GM12878 (cell line): Measurements from ENCODE around the gene PFKFB2. TPM values are rescaled to one million over a fixed set of nuclear protein-coding genes. Genes with fewer than 3 reads are reported as not detected.

Experiments
- ATAC-seq: fragments of 200-7000 bp; cut with Tn5 transposase; 3 replicates; pipeline ENCODE4 v1.9.1; 2020; ENCODE audit warnings: mild to moderate bottlenecking, moderate library complexity
- BruUV-seq: library from RNA; stranded (reverse); fragments of 400-500 nt; replicated peaks from 2 replicates; lab custom pipeline; 2021; lab: Mats Ljungman, UMichigan
- CTCF ChIA-PET: fragments of 300-600 bp; sonication (Branson Sonifier 250); formaldehyde crosslinking; extraction: SDS; loops from one replicate; lab custom pipeline; 2021; ENCODE audit warnings: inconsistent platforms; lab: Yijun Ruan, JAX
- POLR2A ChIA-PET: fragments of 350-600 bp; formaldehyde crosslinking; extraction: SDS; loops from one replicate; lab custom pipeline; 2021; ENCODE audit warnings: inconsistent platforms; lab: Charles Lee
- RAD21 ChIA-PET: fragments of 300-600 bp; sonication (Branson Sonifier 250); formaldehyde crosslinking; loops from one replicate; lab custom pipeline; 2023; ENCODE audit warnings: antibody characterized with exemption; ENCODE audit not compliant: unreplicated experiment; lab: Charles Lee
- SMC1A ChIA-PET: fragments of 300-600 bp; sonication (Branson Sonifier 250); formaldehyde crosslinking; loops from one replicate; lab custom pipeline; 2023; ENCODE audit not compliant: unreplicated experiment, uncharacterized antibody; lab: Charles Lee
- DNase-seq: peaks from one replicate; pipeline ENCODE4 v3.0.0-alpha.2; 2011; ENCODE audit warnings: low read depth, low spot score
- FAIRE-seq: peaks from 3 replicates; lab custom pipeline; 2011; peaks lifted over from hg19 to GRCh38; lab: Jason Lieb, UNC
- H2AFZ ChIP-seq: 2 replicates; pipeline ENCODE4 v1.6.0; 2011; ENCODE audit warnings: low read depth, low read length, control low read depth; ENCODE audit not compliant: control insufficient read depth
- H3K27ac ChIP-seq: 2 replicates; pipeline ENCODE4 v1.5.1; 2011; ENCODE audit warnings: control low read depth; ENCODE audit not compliant: control insufficient read depth, insufficient read depth
- H3K27me3 ChIP-seq, 2 experiments: replicated peaks in 1 of 2; 2 replicates each; pipeline versions ENCODE4 v1.6.0 to v1.6.1; 2011; ENCODE audit warnings: low read length in 1 of 2; ENCODE audit not compliant: control insufficient read depth in 2 of 2, insufficient read depth in 2 of 2
- H3K36me3 ChIP-seq, 2 experiments: 2 replicates each; pipeline ENCODE4 v1.5.1; 2011; ENCODE audit warnings: low read length in 1 of 2; ENCODE audit not compliant: control insufficient read depth in 2 of 2, insufficient read depth in 2 of 2
- H3K4me1 ChIP-seq: 2 replicates; pipeline ENCODE4 v1.6.1; 2011; ENCODE audit warnings: mild to moderate bottlenecking, low read length, moderate library complexity, mixed read lengths; ENCODE audit not compliant: control insufficient read depth, insufficient read depth
- H3K4me2 ChIP-seq: 2 replicates; pipeline ENCODE4 v1.6.0; 2011; ENCODE audit warnings: control low read depth; ENCODE audit not compliant: control insufficient read depth, insufficient read depth
- H3K4me3 ChIP-seq: fragments of 200-600 bp; sonication (generic); 2 replicates; pipeline ENCODE4 v1.5.1; 2016
- H3K79me2 ChIP-seq: 2 replicates; pipeline ENCODE4 v1.6.0; 2011; ENCODE audit warnings: low read length; ENCODE audit not compliant: control insufficient read depth, insufficient read depth
- H3K9ac ChIP-seq: 2 replicates; pipeline ENCODE4 v1.8.0; 2011; ENCODE audit warnings: low read length, control low read depth, mixed read lengths; ENCODE audit not compliant: control insufficient read depth, insufficient read depth
- H3K9me3 ChIP-seq: replicated peaks from 3 replicates; pipeline ENCODE4 v1.5.1; 2011; ENCODE audit warnings: mild to moderate bottlenecking, low read length; ENCODE audit not compliant: control insufficient read depth, insufficient read depth
- H4K20me1 ChIP-seq: 2 replicates; pipeline ENCODE4 v1.6.0; 2011; ENCODE audit not compliant: control insufficient read depth, insufficient read depth
- HDAC6 ChIP-seq: fragments of 200-600 bp; sonication (generic); IDR thresholded peaks from one replicate; pipeline ENCODE4 v1.8.0; 2017; ENCODE audit warnings: antibody characterized with exemption; ENCODE audit not compliant: unreplicated experiment
- ZNF687 ChIP-seq: fragments of 450-650 bp; IDR thresholded peaks from 2 replicates; pipeline ENCODE4 v1.6.1; 2017; ENCODE audit warnings: mild to moderate bottlenecking, moderate library complexity
- WGBS: methylation state at CpG from one replicate; pipeline ENCODE4 v1.1.6; 2016; ENCODE audit warnings: low lambda C conversion rate; ENCODE audit not compliant: insufficient replicate concordance, insufficient coverage; ENCODE audit errors: missing lambda C conversion rate; 5-methylcytosine and 5-hydroxymethylcytosine counted together
- in situ Hi-C: fragments of 300-500 bp; cut with MboI; formaldehyde crosslinking; loops from 9 replicates; pipeline ENCODE4 v1.14.3; 2018; ENCODE audit warnings: mixed read lengths
- intact Hi-C: fragments of 100-400 bp; cut with micrococcal nuclease; formaldehyde crosslinking; loops from one replicate; pipeline ENCODE4 v1.14.2; 2022; ENCODE audit not compliant: unreplicated experiment
- polyA plus RNA-seq, 11 experiments: library from polyadenylated mRNA; depleted of rRNA in 4 of 11; unstranded in 6 of 11; stranded (reverse) in 5 of 11; fragments of >200 nt; fragmentation: Nextera tagmentation in 4 of 11; fragmentation: Illumina TruSeq in 1 of 11; extraction: Ambion mirVana in 4 of 11; extraction: Trizol in 1 of 11; gene quantifications; 1 replicate in 1 of 11; 2 replicates in 10 of 11; pipeline versions ENCODE4 v1.2.1 to v1.2.3, GENCODE V29; 2011 to 2016; ENCODE audit warnings: inconsistent platforms in 2 of 11, missing spikeins in 2 of 11, low read depth in 1 of 11
- total RNA-seq, 4 experiments: library from RNA; depleted of rRNA in 3 of 4; stranded (reverse); fragments of >200 nt in 3 of 4; fragmentation: Illumina TruSeq in 1 of 4; extraction: Trizol in 1 of 4; gene quantifications; 2 replicates each; pipeline versions ENCODE4 v1.2.1 to v1.2.3, GENCODE V29; 2013 to 2021
- TF ChIP-seq, protein P1 (sequence below): fragments of 450-650 bp; IDR thresholded peaks from 2 replicates; pipeline ENCODE4 v1.6.1; 2017; ENCODE audit warnings: mild to moderate bottlenecking
- TF ChIP-seq, protein P2 (sequence below): fragments of 450-650 bp; formaldehyde crosslinking; IDR thresholded peaks from 2 replicates; pipeline ENCODE4 v1.5.0; 2022; ENCODE audit warnings: mild to moderate bottlenecking, missing genetic modification characterization

The PFKFB2 gene
- total and polyA plus RNA-seq, 10 of the 15 experiments (the other 5 are each of a cell fraction or from before 2014, with no cell fraction given): 0.40 to 1.3 (median 1.0) TPM

DNA sequence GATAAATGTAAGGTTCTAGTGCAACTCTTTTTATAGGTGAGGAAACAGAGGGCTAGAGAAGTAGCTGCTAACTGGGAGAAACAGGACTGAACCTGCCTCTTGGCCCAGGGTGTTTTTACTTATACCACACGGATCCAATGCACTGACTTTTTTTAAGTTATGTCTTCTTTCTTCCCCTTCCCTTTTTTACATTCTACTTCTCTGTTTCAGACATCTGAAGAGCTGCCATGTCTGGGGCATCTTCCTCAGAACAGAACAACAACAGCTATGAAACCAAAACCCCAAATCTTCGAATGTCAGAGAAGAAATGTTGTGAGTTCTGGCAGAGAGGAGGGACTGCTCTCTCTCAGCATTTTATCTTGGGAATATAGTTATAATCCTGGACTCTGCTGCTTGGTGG lies 1.4 kb downstream of the PFKFB2 start:
- no TSS peak for BruUV-seq
- SMC1A ChIA-PET: interaction anchor here (0.9 to 2.3 kb wide), 4 partner anchors 16 to 351 kb away, joined by 3 to 10 read pairs (median 4); no protein-coding TSS in a partner anchor
- Histone ChIP-seq H3K36me3 (no peaks in the 10 kb centered on the region), H3K4me3 (no peak overlapping the region), H3K4me2 (peak overlapping the region; percentile 26), H3K9ac (no peak overlapping the region), H3K4me1 (peaks cover 21% of the 10 kb centered on the region), H3K79me2 (peaks cover 13% of the 10 kb centered on the region), H3K27me3 (no peaks in the 10 kb centered on the region), H2AFZ (peak overlapping the region; percentile 46), H3K9me3 (no peaks in the 10 kb centered on the region; the same call in 2 of the 3 replicates), H4K20me1 (no peaks in the 10 kb centered on the region), H3K27ac (no peak overlapping the region)
- RAD21 ChIA-PET: no interaction called here
- CTCF ChIA-PET: interaction anchor here (1.2 to 2.8 kb wide), 4 partner anchors 9 to 26 kb away, joined by 3 to 12 read pairs (median 4); no protein-coding TSS in a partner anchor
- intact Hi-C loops (loop anchor here (5.0 kb wide), 1 partner anchor 122 kb away; no protein-coding TSS in a partner anchor), in situ Hi-C loops (no loop called here)
- WGBS: 0% methylated on average over 2 of the region's 2 CpGs
- TF ChIP-seq, protein P1, sequence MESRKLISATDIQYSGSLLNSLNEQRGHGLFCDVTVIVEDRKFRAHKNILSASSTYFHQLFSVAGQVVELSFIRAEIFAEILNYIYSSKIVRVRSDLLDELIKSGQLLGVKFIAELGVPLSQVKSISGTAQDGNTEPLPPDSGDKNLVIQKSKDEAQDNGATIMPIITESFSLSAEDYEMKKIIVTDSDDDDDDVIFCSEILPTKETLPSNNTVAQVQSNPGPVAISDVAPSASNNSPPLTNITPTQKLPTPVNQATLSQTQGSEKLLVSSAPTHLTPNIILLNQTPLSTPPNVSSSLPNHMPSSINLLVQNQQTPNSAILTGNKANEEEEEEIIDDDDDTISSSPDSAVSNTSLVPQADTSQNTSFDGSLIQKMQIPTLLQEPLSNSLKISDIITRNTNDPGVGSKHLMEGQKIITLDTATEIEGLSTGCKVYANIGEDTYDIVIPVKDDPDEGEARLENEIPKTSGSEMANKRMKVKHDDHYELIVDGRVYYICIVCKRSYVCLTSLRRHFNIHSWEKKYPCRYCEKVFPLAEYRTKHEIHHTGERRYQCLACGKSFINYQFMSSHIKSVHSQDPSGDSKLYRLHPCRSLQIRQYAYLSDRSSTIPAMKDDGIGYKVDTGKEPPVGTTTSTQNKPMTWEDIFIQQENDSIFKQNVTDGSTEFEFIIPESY: no peak
- POLR2A ChIA-PET: no interaction called here
- ATAC-seq: no peak
- FAIRE-seq: no peak
- no peak for DNase-seq

DNA sequence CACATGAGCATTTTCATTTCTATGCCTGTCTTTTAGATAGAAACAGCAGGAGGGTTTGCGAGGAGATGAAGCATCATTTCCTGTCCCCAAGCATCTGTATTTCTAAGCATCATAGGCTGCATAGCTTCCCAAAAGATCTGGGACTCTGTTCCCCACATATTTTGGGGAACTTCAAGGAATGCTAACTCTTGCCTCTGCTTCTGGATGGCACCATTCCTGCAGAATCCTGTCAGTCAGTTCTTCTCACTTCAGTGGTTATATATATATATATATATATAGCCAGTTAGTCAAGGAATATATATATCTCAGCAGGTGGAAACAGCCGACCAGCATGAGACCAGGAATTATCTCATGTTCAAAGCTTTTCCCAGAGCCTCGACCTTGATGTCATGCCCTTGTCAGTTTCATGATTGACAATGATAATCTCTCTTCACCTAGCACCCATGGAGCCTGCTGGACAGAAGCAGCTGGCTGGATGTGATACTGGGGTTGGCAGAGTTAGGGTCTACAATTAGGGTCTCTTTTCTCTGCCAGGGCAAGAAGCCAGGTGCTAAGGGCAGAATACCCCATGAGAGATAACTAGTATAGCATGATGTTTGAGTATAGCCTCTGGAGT lies 2.4 kb downstream of the PFKFB2 start:
- H3K36me3 ChIP-seq: no peaks in the 10 kb centered on the region
- POLR2A ChIA-PET: no interaction called here
- FAIRE-seq (no peak), DNase-seq (no peak), ATAC-seq (no peak)
- RAD21 ChIA-PET: interaction anchor here (2.0 kb wide), 1 partner anchor 20 kb away, joined by 8 read pairs; no protein-coding TSS in a partner anchor
- no peaks in the 10 kb centered on the region for H4K20me1 ChIP-seq
- H2AFZ ChIP-seq: no peak overlapping the region
- no TSS peak for BruUV-seq
- SMC1A ChIA-PET: interaction anchor here (1.4 to 2.0 kb wide), 2 partner anchors 8 to 20 kb away, joined by 4 to 6 read pairs; no protein-coding TSS in a partner anchor
- peaks cover 3% of the 10 kb centered on the region for H3K79me2 ChIP-seq
- no peak overlapping the region for H3K4me2 ChIP-seq
- no peak overlapping the region for H3K27ac ChIP-seq
- intact Hi-C loops: no loop called here
- in situ Hi-C loops: no loop called here
- H3K9ac ChIP-seq: no peak overlapping the region
- peaks cover 21% of the 10 kb centered on the region for H3K4me1 ChIP-seq
- H3K4me3 ChIP-seq: no peak overlapping the region
- no peaks in the 10 kb centered on the region for H3K27me3 ChIP-seq
- H3K9me3 ChIP-seq: no peaks in the 10 kb centered on the region; the same call in 2 of the 3 replicates
- 58% methylated on average over 3 of the region's 3 CpGs for WGBS
- CTCF ChIA-PET: interaction anchor here (0.8 to 2.8 kb wide), 8 partner anchors 10 to 350 kb away, joined by 3 to 12 read pairs (median 3); no protein-coding TSS in a partner anchor
- TF ChIP-seq HDAC6 (no peak), ZNF687 (no peak)
- TF ChIP-seq, protein P2, sequence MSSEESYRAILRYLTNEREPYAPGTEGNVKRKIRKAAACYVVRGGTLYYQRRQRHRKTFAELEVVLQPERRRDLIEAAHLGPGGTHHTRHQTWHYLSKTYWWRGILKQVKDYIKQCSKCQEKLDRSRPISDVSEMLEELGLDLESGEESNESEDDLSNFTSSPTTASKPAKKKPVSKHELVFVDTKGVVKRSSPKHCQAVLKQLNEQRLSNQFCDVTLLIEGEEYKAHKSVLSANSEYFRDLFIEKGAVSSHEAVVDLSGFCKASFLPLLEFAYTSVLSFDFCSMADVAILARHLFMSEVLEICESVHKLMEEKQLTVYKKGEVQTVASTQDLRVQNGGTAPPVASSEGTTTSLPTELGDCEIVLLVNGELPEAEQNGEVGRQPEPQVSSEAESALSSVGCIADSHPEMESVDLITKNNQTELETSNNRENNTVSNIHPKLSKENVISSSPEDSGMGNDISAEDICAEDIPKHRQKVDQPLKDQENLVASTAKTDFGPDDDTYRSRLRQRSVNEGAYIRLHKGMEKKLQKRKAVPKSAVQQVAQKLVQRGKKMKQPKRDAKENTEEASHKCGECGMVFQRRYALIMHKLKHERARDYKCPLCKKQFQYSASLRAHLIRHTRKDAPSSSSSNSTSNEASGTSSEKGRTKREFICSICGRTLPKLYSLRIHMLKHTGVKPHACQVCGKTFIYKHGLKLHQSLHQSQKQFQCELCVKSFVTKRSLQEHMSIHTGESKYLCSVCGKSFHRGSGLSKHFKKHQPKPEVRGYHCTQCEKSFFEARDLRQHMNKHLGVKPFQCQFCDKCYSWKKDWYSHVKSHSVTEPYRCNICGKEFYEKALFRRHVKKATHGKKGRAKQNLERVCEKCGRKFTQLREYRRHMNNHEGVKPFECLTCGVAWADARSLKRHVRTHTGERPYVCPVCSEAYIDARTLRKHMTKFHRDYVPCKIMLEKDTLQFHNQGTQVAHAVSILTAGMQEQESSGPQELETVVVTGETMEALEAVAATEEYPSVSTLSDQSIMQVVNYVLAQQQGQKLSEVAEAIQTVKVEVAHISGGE (CRISPR knock-in tag): no peak
